K562 (cell line): Measurements from ENCODE around the gene ADCY5. TPM values are rescaled to one million over a fixed set of nuclear protein-coding genes. Genes with fewer than 3 reads are reported as not detected.

ENCODE experiments used
- RFX7 ChIP-seq: fragments of 250-450 bp; sonication (Bioruptor Pico); IDR thresholded peaks from 2 replicates; pipeline ENCODE4 v1.5.1; 2021; ENCODE audit warnings: mild to moderate bottlenecking
- SMAD4 ChIP-seq: fragments of 250-450 bp; sonication (Bioruptor Pico); conservative IDR thresholded peaks from 2 replicates; pipeline ENCODE4 v1.8.0; 2021; ENCODE audit warnings: inconsistent platforms, mild to moderate bottlenecking, moderate library complexity
- ZNF232 ChIP-seq: sonication (generic); formaldehyde crosslinking; IDR thresholded peaks from 2 replicates; pipeline ENCODE4 v1.8.0; 2022; ENCODE audit warnings: mild to moderate bottlenecking, missing genetic modification reagents
- polyA plus RNA-seq, 8 experiments: library from polyadenylated mRNA; depleted of rRNA in 4 of 8; stranded (reverse) in 5 of 8; unstranded in 3 of 8; fragments of >200 nt; fragmentation: Nextera tagmentation in 2 of 8; fragmentation: Illumina TruSeq in 1 of 8; extraction: Ambion mirVana in 2 of 8; extraction: Trizol in 1 of 8; gene quantifications; 2 replicates each; pipeline versions ENCODE4 v1.2.1 to v1.2.3, GENCODE V29; 2011 to 2014; ENCODE audit warnings: inconsistent platforms in 1 of 8, missing spikeins in 1 of 8
- total RNA-seq, 7 experiments: library from RNA; depleted of rRNA in 6 of 7; stranded (reverse); fragments of >200 nt in 6 of 7; fragmentation: Illumina TruSeq in 2 of 7; extraction: Trizol in 2 of 7; gene quantifications; 2 replicates each; pipeline versions ENCODE4 v1.2.1 to v1.2.3, GENCODE V29; 2011 to 2021; ENCODE audit warnings: low replicate concordance in 1 of 7
- TF ChIP-seq, protein P1 (sequence below): fragments of 450-650 bp; IDR thresholded peaks from 2 replicates; pipeline ENCODE4 v1.6.1; 2016; ENCODE audit warnings: mild to moderate bottlenecking, moderate library complexity

The ADCY5 gene
- total and polyA plus RNA-seq, 9 of the 15 experiments (the other 6 are each of a cell fraction or from before 2014, with no cell fraction given) = under 0.01 TPM; not detected in 8

DNA sequence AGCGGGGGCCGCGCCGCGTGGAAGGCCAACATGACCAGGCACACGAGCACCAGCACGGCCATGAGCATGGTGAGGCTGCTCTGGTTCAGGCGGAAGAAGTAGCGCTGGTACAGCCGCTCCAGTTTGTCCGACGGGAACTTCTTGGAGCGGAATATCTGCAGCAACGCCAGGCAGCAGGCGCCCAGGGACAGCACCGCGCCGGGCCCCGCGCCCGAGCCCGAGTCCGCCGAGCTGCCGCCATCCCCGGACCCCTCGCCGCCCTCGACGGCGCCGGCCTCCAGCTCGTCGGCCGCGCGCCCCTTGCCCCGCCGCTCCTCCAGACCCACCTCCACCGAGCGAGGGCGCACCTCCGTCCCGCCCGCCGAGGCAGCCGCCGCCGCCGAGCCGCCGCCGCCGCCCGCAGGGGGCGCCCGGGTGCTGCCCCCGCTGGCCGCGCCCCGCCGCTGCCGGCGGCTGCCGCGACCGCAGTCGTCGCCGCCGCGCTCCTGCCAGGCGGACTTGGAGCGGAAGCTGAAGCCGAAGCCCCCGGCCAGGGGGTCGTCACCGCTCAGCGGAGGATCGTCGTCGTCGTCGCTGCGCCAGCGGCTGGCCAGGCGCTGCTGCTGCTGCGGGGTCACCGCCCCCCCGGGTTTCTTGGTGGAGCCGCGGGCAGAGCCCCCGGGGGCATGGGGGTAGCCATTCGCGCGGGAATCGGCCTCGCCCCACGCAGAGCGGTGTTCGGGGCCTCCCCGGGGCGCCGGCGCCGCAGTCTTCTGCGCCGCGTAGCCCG is 957 bp downstream of the ADCY5 start (continued):
- TF ChIP-seq, protein P1, sequence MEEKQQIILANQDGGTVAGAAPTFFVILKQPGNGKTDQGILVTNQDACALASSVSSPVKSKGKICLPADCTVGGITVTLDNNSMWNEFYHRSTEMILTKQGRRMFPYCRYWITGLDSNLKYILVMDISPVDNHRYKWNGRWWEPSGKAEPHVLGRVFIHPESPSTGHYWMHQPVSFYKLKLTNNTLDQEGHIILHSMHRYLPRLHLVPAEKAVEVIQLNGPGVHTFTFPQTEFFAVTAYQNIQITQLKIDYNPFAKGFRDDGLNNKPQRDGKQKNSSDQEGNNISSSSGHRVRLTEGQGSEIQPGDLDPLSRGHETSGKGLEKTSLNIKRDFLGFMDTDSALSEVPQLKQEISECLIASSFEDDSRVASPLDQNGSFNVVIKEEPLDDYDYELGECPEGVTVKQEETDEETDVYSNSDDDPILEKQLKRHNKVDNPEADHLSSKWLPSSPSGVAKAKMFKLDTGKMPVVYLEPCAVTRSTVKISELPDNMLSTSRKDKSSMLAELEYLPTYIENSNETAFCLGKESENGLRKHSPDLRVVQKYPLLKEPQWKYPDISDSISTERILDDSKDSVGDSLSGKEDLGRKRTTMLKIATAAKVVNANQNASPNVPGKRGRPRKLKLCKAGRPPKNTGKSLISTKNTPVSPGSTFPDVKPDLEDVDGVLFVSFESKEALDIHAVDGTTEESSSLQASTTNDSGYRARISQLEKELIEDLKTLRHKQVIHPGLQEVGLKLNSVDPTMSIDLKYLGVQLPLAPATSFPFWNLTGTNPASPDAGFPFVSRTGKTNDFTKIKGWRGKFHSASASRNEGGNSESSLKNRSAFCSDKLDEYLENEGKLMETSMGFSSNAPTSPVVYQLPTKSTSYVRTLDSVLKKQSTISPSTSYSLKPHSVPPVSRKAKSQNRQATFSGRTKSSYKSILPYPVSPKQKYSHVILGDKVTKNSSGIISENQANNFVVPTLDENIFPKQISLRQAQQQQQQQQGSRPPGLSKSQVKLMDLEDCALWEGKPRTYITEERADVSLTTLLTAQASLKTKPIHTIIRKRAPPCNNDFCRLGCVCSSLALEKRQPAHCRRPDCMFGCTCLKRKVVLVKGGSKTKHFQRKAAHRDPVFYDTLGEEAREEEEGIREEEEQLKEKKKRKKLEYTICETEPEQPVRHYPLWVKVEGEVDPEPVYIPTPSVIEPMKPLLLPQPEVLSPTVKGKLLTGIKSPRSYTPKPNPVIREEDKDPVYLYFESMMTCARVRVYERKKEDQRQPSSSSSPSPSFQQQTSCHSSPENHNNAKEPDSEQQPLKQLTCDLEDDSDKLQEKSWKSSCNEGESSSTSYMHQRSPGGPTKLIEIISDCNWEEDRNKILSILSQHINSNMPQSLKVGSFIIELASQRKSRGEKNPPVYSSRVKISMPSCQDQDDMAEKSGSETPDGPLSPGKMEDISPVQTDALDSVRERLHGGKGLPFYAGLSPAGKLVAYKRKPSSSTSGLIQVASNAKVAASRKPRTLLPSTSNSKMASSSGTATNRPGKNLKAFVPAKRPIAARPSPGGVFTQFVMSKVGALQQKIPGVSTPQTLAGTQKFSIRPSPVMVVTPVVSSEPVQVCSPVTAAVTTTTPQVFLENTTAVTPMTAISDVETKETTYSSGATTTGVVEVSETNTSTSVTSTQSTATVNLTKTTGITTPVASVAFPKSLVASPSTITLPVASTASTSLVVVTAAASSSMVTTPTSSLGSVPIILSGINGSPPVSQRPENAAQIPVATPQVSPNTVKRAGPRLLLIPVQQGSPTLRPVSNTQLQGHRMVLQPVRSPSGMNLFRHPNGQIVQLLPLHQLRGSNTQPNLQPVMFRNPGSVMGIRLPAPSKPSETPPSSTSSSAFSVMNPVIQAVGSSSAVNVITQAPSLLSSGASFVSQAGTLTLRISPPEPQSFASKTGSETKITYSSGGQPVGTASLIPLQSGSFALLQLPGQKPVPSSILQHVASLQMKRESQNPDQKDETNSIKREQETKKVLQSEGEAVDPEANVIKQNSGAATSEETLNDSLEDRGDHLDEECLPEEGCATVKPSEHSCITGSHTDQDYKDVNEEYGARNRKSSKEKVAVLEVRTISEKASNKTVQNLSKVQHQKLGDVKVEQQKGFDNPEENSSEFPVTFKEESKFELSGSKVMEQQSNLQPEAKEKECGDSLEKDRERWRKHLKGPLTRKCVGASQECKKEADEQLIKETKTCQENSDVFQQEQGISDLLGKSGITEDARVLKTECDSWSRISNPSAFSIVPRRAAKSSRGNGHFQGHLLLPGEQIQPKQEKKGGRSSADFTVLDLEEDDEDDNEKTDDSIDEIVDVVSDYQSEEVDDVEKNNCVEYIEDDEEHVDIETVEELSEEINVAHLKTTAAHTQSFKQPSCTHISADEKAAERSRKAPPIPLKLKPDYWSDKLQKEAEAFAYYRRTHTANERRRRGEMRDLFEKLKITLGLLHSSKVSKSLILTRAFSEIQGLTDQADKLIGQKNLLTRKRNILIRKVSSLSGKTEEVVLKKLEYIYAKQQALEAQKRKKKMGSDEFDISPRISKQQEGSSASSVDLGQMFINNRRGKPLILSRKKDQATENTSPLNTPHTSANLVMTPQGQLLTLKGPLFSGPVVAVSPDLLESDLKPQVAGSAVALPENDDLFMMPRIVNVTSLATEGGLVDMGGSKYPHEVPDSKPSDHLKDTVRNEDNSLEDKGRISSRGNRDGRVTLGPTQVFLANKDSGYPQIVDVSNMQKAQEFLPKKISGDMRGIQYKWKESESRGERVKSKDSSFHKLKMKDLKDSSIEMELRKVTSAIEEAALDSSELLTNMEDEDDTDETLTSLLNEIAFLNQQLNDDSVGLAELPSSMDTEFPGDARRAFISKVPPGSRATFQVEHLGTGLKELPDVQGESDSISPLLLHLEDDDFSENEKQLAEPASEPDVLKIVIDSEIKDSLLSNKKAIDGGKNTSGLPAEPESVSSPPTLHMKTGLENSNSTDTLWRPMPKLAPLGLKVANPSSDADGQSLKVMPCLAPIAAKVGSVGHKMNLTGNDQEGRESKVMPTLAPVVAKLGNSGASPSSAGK = peak; percentile 67
- TF ChIP-seq ZNF232 (no peak), RFX7 (no peak), SMAD4 (peak; percentile 63; the same call in 1 of the 2 replicates)
